ELR (cell line): ENCODE data around the gene TRPM8.
"Not testable (repeated sequence)": the region's sequence is repeated elsewhere in the genome, so short reads cannot be mapped to it uniquely, and the experiment has no call there.

Experiments
- DNase-seq: peaks from one replicate; pipeline ENCODE4 v3.0.0-alpha.2; 2015; ENCODE audit warnings: low read depth

TRPM8 gene

DNA sequence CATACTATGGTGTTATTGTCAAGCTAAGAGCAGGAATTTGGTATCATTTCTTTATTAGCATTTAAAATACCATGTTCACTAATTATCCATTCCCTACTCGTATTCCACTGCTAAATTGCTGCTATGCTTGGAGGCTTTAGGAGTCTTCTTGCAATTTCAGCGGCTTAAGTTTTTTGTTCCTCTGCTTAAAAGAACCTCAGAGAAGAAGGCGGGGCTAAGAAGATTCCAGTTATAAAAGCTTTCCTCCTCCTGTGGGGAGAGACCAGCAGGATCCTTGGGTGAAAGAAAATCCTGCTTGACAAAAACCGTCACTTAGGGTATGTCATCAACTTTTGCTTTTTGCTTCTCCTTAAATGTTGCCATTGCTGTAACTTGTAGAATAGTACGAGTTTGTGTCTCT, at the start of gene TRPM8:
TSS of gene TRPM8 (plus strand) at position 258 of the 400 bp plus-strand sequence. CDS start 9,165 bp downstream, outside the sequence.
- DNase-seq = no peak

DNA sequence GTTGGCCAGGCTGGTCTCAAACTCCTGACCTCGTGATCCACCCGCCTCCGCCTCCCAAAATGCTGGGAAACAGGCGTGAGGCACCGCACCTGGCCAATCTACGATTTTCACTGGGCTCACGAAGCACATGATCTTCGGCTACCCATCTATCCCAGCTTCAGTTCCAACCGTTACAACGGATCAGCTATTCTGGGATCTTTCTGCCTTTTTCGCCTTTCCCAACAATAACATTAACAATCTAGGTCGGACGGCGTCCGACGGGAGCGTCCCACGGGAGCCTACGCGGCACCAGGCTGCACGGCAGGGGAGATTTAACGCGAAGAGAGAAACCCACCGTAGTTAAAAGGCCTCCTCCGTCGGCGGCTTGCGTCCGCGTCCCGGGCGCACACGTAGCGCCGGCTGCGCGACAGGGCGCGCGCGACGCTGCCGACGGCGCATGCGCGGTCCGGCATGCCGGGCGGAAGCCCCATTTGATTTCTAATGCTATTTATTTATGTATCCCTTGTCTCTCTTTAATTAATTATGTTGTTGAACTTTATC, 49.1 kb upstream of the TRPM8 start, which contains the start of gene MSL3B:
TSS of gene MSL3B (minus strand) at position 394 of the 540 bp plus-strand sequence.
- peak; percentile 72 for DNase-seq

DNA sequence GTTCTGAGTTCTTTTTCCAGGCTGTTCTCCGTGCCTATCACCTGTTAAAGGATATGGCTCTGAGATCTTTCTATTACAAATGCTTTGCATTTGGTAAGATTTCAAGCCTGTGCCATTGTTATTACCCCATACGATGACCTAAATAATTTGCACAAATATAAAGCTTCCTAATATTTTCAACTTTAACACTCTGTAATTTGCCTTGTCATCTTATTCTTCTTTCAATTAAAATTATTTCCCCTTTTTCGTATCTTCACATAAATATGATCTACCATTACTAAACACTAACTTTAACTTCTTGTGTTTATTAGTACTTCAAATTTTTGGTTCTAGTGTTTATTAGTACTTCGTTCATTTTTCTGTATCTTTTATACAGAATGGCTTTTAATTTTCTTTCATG, 45.7 kb upstream of the TRPM8 start:
- DNase-seq = no peak

DNA sequence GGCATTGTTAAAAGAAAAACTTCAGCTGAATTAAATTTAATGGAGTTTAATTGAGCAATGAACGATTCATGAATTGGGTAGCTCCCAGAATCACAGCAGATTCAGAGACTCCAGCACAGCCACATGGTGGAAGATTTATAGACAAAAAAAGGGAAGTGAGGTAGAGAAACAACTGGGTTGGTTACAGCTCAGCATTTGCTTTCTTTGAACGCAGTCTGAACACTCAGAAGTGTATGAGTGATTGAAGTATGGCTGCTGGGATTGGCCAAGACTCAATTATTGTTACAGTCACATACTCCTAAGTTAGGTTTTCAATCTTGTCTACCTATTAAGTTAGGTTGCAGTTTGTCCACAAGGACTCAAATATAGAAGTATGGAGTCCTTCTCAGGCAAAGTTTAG, 45.0 kb upstream of the TRPM8 start:
- not testable (repeated sequence) for DNase-seq

DNA sequence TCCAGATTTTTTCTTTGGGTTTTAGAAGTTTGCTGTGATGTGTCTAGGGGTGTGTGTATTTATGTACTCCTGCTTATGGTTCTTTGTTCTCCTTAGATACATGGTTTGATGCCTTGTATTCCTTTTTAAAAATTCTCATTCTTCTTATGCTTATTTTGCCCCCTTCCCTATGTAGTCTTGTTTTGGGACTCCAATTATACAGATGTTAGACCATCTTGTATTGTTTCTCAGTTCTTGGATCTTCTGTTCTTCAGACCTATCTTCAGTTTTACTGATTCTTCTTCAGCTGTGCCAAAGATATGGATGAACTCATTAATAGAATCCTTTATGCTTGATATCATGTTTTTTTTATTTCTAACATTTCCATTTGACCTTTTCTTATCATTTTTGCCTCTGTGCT, 34.8 kb upstream of the TRPM8 start:
- no peak for DNase-seq

DNA sequence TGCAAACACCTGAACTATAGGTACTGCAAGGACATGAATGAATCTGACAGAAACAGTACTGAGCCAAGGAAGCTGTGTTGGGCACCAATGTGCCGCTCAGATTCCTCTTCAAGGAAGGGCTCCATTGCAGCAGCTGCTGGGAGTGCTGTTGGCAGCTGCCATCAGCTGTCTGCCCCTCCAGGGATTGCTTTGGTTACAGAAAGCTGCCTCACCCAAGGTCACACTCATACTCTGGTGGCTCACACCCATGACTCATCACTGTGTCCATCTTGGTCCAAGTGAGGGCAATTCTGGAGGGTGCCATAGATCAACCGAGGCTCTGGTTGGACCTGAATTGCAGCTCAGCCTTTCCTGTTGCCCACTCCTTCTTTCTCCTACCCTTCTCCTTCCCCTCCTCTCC, 24.4 kb upstream of the TRPM8 start:
- DNase-seq = peak; percentile 13

DNA sequence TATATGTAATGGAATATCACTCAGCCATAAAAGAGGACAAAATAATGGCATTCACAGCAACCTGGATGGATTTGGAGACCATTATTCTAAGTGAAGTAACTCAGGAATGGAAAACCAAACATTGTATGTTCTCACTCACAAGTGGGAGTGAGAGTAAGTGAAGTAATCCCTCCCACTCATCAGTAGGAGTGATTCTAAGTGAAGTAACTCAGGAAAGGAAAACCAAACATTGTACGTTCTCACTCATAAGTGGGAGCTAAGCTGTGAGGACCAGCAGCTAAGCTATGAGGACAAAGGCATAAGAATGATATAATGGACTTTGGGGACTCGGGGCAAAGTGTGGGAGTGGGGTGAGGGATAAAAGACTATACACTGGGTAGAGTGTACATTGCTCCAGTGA, 20.9 kb upstream of the TRPM8 start:
- not testable (repeated sequence) for DNase-seq

DNA sequence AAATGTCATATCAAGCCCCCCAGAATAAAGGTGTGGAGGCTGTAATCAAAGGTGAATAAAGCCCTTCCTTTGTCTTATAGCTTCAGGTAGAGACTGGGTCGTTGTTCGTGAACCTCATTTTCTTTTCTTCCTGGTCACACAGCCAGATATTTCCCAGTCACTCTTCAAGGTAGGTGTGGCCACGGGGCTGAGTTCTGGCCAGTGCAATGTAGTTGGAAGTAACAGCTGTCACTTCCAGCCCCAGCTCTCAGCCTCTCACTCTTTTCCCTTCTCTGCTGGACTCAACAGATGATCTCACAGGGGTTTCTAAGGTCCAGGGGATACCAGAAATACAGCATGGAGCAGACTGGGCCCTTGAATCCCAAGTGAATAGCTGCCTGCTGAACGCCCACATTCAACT, 15.8 kb upstream of the TRPM8 start:
- no peak for DNase-seq

DNA sequence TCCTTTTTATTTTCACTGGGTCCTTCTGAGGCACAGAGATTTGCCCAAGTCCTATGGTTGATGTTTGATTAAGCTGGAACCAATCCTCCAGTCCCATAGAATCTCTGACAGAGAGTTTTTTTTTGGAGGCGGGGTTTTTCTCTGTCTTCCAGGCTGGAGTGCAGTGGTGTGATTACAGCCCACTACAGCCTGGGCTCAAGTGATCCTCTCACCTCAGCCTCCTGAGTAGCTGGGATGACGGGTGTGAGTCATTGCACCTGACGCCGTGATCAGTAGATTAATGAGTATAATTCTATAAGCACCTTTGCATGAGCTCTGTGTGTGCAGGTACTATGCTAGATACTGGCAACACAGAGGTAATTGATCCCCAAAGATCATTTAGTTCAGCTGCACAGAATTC, 15.3 kb upstream of the TRPM8 start:
- no peak for DNase-seq

DNA sequence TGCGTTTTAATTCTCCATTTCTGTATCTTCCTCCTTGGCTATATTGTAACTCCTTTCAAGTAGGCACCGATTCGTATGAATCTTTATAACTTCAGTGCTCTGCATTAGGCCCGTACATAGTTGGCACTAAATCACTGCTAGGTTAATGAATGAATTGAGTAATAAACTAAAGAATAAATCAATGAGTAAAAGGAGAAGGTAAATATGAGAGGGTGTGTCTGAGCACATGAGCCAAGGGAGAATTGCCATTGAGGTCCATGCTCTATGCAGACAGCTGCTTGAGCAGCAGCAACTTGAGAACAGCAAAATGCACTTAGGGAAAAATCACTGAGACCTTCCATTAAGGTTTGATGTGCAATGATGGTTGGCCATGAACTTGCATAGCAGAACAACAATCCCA, 11.2 kb upstream of the TRPM8 start:
- DNase-seq = no peak

DNA sequence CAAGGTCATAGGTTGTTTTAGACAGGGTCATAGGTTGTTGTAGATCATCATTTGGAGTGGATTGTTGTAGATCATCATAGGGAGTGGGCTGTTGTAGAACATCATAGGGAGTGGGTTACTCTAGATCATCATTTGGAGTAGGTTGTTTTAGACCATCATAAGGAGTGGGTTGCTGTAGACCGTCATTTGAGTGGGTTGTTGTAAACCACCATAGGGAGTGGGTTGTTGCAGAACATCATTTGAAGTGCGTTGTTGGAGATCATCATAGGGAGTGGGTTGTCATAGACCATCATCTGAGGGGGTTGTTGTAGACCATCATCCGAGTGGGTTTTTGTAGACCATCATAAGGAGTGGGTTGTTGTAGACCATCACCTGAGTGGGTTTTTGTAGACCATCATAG, 9.5 kb upstream of the TRPM8 start:
- no peak for DNase-seq

DNA sequence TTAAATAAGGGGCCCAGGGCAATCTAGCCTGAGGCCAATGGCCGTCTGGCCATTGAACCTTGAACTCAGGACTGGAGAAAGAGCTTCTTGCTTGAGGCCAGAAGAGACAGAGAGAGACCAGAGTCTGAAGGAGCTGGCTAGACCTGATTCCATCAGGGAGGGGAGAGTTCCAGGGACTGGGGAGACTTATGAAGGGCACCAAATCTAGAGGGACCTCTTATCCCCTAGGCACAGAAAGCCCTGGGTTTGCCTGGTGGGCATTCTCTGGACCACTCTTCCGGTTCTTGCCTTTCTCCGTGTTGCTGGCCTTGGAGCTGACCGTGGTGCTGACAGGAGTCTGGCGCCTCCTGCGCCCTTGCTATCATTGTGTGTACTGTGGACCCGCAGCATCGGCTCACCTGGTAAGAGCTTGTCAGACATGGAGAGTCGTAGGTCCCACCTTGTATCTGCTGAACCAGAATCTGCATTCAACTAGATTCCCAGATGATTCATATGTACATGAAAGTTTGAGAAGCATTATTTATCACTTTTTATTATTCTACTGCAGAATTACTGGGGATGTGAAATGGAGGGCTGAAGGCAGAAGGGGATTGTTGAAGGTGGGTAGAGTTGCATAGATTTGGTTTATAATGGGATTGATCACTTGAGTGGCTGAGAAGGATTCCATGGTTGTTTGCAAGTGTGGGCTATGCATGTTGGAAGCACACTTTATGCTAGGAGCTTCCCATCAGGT, 4.3 kb upstream of the TRPM8 start:
- DNase-seq = peak; percentile 50

DNA sequence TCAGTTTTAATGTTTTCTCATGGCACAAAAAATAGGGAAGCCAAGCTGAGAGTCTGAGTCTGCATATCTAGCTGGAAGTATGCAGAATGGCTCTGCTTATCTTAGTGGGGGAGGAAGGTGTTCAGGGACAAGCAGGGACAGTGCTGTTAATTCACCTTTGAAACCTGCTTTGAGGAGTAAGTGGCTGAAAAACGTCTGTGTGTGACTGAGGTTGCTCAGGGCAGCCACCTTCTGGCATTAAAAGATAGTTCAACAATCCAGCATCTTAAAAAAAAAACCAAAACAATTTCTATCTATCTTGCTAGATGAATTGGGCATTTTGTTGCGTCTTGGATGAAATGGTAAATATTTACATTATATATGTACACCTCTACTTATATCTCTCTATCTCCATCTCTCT, 2.0 kb upstream of the TRPM8 start:
- peak; percentile 33 for DNase-seq

DNA sequence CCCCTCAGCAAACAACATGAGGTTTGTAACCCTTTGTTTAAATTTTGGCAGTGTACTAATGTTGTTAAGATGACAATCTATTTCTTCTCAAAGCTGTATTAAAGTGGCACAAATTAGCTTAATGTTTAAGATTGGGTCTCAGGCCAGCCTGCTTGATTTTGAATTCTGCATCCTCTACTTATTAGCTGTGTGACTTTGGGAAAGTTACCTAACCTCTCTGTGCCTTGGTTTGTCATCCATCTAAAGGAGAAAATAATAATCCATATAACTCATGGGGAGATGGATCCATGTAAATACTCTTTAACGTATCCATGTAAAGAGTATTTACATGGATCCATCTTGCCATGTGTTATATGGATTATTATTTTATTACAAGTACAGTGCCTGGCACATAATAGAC, 2.1 kb downstream of the TRPM8 start:
- no peak for DNase-seq

DNA sequence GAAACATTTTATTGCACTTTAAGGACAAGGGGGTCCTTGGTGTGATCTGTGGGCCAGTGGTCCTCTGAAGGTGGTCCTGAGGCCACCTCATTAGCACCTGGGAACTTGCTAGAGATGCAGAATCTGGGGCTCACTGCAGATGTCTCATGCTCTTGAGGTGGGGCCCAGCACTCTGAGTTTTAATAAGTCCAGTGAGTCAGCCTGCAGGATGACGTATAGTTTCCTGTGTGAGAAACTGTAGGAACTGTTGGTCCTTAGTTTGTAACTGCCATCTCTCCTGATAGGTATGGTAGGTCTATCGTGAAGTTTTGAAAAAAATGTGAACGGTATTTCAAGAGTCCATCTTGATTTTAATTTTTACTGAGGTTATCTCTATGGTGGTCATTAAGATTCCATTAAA, 2.8 kb downstream of the TRPM8 start:
- DNase-seq = peak; percentile 83

DNA sequence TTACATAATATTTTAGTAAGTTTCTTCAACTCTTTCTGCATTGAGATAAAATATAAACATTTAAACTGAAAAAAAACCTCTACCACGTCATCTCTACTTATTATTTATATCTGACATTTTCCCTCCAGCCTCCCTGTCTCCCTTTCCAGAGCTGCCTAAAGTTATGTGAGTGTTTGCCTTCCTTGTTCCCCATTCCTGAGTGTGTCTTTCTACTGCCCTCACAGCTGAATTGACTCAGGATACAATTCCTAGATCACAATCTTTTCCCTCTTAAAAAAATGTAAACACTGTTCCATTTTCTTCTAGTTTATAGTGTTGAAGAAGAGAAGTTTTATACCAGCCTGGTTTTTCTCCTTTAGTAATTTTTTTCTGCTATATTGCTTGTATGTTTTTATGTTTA, 5.3 kb downstream of the TRPM8 start:
- DNase-seq = no peak

DNA sequence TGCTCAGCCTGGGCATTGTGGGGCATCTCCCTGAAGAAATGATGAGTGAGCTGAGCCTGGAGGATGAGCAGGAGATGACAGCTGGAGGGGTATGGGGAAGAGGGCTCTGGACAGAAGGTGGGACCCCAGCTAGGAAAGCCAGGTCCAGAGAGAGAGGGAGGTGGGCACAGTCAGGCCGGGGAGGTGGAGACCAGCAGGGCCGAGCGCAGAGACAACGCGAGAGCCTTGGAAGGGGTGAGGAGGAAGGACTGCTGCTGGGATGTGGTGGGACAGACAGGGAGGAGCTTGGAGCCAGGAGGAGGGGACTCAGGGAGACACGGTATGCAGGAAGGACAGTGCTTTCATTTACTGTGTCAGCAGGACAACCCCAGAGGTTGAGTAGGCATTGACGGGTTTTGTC, 8.2 kb downstream of the TRPM8 start:
- no peak for DNase-seq

DNA sequence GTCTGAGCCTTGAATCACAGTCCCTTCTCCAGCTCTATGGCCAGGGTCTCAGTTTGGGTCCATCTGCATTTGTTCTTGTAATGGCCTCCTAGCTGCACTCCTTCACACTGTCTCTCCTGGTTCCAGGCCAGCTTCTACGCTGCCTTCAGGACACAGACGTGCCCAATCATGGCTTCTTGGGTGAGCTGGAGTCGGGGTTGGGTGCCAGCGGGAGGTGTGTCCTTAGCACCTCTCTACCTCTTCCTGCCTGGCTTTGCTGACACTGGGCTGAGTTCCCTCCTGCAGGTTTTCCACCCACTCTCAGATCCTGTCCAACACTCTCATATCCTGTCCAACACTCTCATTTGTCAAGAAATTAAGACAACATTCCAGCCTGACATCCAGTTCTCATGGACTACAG, 9.6 kb downstream of the TRPM8 start:
- no peak for DNase-seq

DNA sequence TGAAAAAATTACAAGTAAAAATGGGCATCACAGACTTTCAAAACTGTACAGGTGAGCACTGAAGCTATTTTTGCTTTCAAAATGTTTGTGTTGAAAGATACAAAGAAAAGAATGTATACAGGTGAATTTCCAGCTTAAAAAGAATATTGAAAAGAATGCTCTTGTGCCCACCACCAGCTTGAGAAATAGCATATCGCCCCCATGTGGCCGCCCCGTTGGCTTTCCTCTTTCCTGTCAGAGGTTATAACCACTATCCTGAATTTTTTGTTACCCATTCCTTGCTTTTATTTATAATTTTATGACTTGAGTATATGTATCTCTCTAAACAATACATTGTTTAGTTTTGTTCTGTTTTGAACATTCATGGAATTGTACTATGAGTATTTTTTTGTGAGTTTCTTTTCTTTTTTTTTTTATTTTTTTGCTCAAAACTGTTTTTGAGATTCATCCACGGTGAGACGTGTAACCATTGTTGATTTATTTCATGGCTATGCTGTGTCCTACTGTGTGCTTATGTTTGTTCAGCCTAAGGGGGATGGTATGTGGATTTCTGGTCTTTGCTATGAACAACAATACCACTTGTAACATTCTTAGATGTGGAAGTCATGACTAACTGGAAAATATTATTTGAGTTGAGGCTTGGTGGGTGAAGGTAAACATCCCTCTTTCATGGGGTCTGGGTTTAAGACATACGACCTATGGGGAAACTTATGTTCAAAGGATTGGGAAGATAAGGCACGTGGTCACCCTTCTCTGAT, 11.6 kb downstream of the TRPM8 start:
- peak; percentile 55 for DNase-seq

DNA sequence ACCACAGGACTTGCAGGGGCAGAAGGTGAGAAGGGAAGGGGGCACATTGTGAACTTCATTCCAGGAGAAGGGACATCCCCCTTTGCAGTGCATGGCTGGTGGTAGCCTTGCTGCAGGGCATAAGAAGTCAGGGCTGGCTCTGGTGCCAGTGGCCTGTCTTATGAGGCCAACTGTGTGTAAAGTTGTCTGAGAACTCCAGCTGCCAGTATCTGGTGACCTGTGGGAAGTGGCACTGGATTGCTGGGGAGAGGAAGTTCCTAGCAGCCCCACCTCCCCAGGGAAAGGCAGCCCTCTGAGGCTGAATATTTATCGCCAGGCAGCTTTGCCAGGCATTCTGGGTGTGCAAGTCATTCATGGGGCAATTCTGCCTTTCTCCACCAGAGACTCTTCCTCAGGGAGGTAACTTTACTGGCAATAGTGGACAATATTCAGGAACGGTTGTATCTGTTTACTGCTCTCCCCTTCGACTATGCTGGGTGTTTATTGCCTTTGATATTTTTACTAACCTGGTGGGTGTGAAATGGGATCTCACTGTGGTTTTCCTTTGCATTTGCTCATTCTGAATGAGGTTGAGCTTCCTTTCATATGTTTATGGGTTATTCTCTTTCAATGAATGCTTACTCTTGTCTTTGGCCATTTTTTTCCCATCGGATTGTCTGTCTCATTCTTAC, 12.3 kb downstream of the TRPM8 start:
- DNase-seq = peak; percentile 23

DNA sequence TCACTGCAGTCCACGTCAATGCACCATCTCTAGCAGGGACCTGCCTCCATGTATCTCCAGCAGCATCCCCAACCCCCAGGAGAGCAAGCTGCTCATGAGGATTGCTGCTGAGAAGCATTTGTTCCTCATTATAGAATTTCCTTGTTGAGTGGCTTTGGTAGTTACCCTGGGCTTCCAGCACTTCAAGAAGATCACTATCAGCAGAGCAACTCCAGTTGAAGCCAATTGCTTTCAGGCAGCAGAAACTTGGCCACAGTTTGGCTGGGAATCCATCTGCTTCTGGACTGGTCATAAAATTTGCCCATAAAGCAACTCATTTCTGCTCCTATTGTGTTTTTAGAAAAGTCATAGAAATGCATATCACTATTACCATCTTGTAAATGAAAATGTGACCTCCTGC, 17.4 kb downstream of the TRPM8 start:
- no peak for DNase-seq

DNA sequence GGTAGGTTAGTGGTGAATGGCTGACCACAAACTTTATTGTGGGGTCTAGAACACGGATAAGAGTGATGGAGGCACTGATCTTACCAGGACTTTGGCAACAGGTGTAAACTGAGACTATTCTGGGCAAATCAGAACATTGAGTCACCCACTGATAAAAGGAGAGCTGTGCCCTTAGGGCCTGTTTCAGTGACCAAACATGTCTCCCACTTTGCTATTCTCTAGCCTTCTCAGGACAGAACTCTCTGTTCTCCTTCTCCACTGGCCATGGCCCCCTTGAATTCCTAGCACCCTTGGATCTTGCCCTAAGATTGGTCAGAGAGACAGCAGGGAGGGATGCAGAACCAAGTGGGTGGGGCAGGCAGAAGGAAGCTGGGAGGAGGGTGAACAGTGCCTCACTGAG, 18.3 kb downstream of the TRPM8 start:
- no peak for DNase-seq

DNA sequence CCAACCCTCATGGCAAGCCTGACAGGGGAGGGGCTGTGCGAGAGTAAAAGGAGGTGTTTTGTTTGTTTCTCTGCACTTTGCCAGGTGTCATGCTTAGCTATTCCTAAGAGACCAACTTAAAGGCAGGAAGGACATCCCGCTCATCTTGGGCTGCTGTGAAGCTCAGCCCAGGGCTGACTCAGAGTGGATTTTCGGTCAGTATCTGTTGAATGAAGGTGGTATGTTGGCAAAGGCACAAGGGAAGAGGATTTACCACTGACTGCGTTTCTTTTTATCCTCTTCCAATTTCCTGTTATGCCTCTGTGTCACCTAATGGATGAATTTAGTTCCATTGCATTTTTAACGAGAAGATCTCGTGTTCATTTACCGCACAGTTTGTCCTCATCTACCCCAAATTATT, 18.9 kb downstream of the TRPM8 start:
- DNase-seq = no peak
